GM11168 (cell line): ENCODE measurements around the gene NRXN3.

Experiments
- in situ Hi-C: fragments of 300-500 bp; cut with MboI; formaldehyde crosslinking; loops from one replicate; pipeline ENCODE4 v1.12.0; 2022; ENCODE audit warnings: low sequenced_read_pairs; ENCODE audit not compliant: unreplicated experiment

NRXN3 gene

DNA sequence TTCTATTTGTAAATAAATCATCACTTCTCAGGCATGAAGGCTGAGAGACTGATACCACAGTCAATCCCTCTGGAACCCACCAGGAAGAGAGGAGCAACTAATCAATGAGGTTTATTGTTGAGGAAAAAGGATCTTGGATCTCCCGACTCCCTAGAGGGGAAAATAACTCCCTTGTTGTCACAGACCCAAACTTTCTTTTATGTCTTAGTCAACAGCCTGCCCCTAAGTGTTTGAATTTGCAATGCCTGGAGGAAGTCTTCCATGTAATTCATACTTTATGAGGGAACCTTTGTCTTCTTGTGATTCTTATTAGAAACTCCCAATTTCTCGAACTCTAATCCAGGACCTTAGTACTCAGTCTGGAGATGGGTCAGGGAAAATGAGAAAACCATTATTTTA is 1235.3 kb downstream of the NRXN3 start:
- in situ Hi-C loops, result no loop called here

GRCh38 chr14:79407572-79407971 is 1237.4 kb downstream of the NRXN3 start:
- in situ Hi-C loops, result no loop called here

DNA sequence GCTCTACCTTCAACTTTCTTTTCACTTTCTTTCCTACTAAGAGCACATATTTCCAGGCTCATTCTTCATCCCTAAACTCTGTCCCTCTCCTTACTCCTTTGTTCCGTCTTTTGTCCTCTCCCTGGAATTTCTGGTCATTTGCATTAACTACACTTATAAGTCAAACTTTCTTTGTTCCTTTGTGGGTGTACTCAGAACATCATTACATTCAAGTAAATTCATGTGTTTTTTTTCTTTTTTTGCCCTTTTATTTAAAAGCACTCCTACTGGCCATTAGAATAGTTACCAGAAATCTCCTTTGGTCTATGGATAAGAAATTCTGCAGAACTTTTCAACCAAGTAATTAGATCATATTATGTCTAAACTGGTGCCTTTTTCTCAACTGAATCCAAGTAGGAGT is 1238.5 kb downstream of the NRXN3 start:
- in situ Hi-C loops, result no loop called here

- in situ Hi-C loops, result no loop called here
These were observed 1241.4 kb downstream of the NRXN3 start for GRCh38 chr14:79411403-79412174.

GRCh38 chr14:79412822-79413221 is 1242.6 kb downstream of the NRXN3 start:
- in situ Hi-C loops, result no loop called here

DNA sequence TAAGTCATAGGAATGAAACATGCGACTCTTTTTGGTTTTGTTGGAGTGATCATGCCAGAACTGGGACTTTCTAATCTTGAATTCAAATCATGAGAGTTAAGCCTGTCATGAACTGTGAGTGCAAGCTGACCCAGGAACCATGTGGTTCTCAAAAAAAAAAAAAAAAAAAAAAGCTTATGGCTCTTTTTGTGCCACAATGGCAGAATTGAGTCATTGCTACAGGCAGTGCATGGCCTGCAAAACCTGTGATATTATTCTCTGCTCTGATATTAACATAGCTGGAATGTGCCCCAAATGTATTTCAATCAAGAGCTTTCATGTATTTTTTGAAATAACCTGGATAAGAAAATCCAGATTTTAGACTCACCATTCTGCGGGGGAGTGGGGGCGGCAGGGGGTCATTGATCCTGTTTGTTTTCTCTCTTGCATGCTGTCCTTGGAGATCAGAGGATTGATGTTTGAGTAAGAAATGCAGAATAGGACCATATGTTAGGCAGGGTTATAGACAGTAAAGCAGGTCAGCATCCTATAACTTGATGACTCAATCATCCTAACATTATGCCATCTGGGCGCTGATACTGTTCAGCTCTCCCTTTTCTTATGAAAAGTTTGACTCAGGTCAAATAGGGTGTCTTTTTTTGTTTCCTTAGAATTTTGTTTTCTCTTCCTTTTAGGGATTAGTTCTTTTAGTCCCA is 1243.7 kb downstream of the NRXN3 start:
- in situ Hi-C loops, result no loop called here

DNA sequence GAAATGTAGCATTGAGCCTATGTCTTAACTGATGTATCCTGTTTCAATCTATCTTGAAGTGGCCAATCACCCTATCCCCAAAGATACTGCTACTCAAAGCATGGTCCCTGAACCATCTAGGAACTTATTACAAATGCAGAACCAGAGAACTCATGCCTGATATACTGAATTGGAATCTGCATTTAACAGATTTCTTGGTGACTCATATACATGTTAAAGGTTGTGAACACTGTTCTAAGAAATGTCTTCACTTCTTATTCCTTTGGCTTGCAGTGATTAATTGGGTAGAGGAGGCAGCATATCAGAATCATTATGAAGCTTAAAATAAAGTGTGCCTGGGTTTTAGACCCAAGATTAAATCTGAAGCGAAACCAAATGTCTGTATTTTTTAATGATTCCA is 1245.6 kb downstream of the NRXN3 start:
- in situ Hi-C loops, result no loop called here

DNA sequence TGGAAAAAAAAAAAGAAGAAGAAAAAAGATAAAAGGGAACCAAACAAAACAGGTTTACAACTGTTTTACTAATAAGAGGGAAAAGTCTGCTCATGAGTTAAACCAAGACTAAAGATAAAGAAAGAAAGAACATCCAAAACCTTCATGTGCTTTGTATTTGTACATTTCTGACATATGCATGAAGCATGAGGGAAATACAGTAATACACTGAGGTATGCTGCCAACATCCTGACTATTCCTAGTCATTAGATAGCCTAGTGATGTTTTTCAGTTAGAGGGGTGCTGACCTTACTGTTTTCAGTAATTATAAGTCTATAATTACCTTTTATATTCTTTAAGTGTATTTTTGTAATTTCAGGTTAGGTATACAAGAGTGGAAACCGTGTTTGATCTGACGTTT is 1247.8 kb downstream of the NRXN3 start:
- in situ Hi-C loops, result no loop called here

DNA sequence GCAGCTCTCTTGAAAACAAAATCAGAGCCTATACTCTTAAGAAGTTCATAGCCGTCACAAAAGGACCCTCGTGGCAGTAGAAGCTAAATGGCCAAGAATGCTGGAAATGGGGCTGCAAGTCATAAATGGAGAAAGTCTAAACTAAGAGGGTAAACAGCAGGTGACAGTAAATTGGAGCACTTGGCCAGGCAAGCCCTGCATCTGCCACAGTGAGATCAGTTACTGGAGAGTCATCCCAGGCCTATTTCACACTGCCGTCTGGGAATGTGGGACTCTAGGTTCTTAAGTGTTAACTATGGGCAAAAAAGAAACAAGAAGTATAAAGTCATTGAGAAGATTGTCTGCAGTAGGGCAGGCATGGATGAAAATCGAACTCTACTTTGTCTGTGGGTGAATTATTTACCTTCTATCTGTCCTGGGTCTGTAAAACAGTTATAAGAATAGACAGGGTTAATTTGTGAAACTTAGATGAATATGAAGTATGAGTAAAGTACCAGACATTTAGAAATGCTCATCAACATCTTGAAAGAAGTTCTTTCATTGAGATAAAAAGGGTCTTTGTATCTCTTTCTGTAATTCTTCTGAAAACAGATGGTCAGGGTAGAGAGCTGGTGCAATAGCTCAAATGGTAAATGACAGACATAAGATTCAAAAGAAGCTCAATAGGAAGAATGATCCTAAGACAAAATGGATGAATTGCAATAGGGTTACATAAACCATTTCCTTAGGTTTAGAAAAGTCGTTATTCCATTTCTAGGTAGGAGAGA is 1248.7 kb downstream of the NRXN3 start:
- in situ Hi-C loops, result no loop called here

DNA sequence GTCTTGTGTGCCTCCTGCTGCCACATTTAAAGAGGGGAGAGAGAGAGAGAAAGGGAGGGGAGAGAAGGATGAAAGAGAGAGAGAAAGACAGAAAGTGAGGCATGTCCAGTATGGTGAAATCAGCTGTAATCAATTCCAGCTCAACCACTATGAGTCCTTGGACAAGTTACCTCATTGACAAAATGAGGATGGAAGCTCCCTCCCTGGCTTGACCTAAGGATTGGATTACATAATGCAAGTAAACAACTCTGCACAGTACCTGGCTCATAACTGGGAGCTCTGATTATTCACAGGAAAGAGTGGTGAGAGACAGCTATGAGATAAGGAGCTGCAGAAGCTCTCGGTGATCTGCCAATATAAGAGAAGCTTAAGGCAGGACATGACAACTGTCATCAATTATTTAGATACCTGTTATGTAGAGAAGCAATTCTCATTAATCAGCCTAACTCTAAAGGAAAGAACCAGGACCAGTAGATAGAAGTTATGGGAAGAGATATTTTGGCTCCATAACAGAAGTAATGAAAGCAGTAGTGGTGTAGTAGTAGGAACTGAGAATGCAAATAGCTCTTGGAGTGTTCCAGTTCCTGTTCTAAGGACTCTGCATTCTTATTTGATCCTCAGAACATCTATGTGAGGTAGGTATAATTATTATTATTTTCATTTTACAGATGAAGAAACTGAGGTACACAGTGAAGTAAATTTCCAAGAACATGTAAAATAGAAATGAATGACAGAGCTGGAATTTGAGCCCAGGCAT is 1249.6 kb downstream of the NRXN3 start:
- in situ Hi-C loops, result no loop called here

DNA sequence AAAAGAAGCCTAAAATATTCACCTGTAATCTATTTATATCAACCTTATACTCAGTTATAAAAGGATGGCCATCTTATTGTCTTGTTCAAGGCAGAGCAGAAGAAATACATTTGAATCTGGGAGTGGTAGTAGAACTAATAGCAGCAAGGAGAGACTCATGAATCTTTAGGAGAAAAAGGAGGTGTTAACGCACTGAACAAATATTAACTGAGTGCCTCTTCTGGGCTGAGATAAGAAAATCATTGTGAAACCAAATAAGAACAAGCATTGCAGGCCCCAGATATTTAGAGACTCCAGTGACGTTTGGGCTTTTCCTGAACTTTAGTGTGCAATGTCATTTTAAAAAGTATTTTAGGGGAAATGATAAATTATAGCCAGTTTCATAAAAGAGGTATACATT is 1250.6 kb downstream of the NRXN3 start:
- in situ Hi-C loops, result no loop called here

- in situ Hi-C loops, result no loop called here
These were observed 1251.6 kb downstream of the NRXN3 start for GRCh38 chr14:79421811-79422210.

DNA sequence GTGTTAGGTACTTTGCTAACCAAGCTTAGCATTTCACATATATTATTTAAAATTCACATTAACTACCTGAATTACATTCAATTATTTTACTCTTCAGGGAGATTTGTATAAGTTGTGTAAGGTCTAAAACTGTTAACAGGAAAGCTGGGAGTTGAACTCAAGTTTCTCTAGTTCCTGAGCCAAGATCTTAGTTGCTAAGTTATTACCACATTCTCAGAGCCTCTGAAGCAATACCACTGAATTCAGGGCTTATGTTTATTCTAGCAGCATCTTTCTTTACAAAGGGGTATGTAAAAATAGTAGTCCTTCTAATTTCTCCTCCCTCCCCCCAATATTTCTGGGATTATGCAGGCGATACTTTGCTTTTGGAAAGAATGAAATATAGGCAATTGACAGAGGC is 1254.3 kb downstream of the NRXN3 start:
- in situ Hi-C loops, result no loop called here

DNA sequence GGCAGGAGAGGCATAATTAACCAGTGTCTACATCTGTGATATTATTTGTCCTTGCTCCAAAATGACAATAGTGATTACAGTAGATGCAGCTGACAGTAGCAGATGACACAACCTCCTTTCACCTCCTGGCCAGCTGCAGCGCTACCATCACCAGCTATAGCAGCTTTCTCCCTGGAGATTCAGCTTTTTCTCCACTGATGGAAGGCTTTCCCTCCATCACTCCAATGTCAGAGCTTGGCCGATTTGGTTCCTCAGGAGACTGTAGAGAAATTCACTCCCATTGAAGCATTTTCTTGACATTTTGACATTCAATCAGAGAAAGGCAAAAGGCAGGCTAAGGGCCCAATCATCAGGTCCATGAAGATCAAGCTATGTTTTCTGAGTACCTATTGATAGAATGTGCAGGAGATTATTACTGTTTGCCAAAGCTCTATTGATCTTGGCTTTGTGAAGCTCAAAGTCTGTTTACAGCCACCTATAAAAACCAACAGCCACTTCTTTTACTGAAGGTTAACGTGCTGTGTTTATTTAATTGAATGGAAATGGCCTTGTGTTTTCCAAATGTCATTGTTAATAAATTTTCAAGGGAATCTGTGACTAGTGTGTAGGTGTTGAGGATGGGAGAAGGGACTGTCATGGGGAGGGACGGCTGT is 1256.1 kb downstream of the NRXN3 start:
- in situ Hi-C loops, result no loop called here

DNA sequence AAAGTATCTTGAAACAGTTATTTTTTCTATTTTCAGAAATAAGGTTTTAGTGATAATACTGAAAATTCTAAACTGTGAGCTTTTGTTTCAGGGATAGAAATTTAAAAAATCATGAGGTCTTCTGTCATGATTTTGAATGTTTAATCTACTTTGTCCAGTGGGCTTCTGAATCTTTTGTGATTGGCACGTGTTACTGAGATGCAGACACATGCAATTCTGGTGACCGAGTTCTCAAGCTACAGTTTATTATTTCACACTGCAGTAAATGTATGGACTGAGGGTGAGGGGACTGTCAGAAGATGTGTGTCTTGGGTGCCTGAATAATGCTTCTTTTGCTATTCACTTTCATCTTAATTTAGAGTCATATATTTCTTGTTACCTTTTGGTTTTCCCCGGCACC is 1262.5 kb downstream of the NRXN3 start:
- in situ Hi-C loops, result no loop called here

DNA sequence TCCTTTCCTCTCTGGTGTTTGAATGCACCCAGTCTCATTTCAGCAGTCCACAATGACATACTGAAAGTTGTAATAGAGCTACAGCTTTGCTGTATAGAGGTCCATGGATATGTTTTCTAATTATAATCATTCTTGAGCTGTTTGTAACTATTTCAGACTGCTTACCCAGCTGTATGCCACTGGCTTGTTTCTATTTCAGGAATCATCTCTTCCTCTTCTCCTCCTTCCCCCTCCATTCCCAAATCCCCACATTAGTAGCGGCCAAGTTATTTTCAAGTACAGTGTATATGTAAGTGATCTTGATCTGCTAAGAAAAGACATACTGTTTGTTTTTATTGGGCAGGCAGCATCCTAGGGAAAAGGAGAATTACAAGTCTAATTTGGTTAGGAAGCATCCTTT is 1266.2 kb downstream of the NRXN3 start:
- in situ Hi-C loops, result no loop called here

GRCh38 chr14:79437951-79438350 is 1267.8 kb downstream of the NRXN3 start:
- in situ Hi-C loops, result no loop called here

GRCh38 chr14:79438696-79439342 is 1268.6 kb downstream of the NRXN3 start:
- in situ Hi-C loops, result no loop called here

- in situ Hi-C loops, result no loop called here
These were observed 1272.6 kb downstream of the NRXN3 start for GRCh38 chr14:79442786-79443185.

GRCh38 chr14:79443602-79444001 is 1273.4 kb downstream of the NRXN3 start:
- in situ Hi-C loops, result no loop called here
